A549 (cell line): ENCODE measurements around the gene RSPH10B. TPM values are rescaled to one million over a fixed set of nuclear protein-coding genes. Genes with fewer than 3 reads are reported as not detected.
A peak's percentile ranks its signal among the peaks of the same experiment; 100 is the strongest.

Experiments
- ATAC-seq, 2 experiments: fragments of 200-7000 bp in 1 of 2; fragments of >200 bp in 1 of 2; cut with Nextera tagmentation in 1 of 2; cut with Tn5 transposase in 1 of 2; 3 replicates each; pipeline versions ENCODE4 v1.8.0 to v1.9.1; 2018 to 2020; ENCODE audit warnings: mild to moderate bottlenecking in 1 of 2, moderate library complexity in 1 of 2
- CTCF ChIA-PET: fragments of 300-600 bp; sonication (Branson Sonifier 250); formaldehyde crosslinking; extraction: SDS; loops from one replicate; lab custom pipeline; 2021; ENCODE audit warnings: antibody characterized with exemption, inconsistent platforms; lab: Yijun Ruan, JAX
- POLR2A ChIA-PET: fragments of 350-600 bp; formaldehyde crosslinking; extraction: SDS; loops from one replicate; lab custom pipeline; 2021; ENCODE audit warnings: antibody characterized with exemption, inconsistent platforms; lab: Yijun Ruan, JAX
- DNase-seq, 2 experiments: peaks; one replicate each; pipeline versions ENCODE4 v3.0.0 to v3.0.0-alpha.2; 2011 to 2016; ENCODE audit warnings: low read depth in 1 of 2, low spot score in 1 of 2
- FAIRE-seq: peaks from 2 replicates; lab custom pipeline; 2011; peaks lifted over from hg19 to GRCh38; lab: Jason Lieb, UNC
- H3K27ac ChIP-seq, 2 experiments: fragments of >200 bp; sonication (Bioruptor Twin); formaldehyde crosslinking; 3 replicates each; pipeline ENCODE4 v1.5.1; 2016 to 2017
- H3K4me1 ChIP-seq: fragments of >200 bp; sonication (Bioruptor Twin); formaldehyde crosslinking; 3 replicates; pipeline ENCODE4 v1.6.1; 2016
- H3K4me2 ChIP-seq: fragments of >200 bp; sonication (Bioruptor Twin); formaldehyde crosslinking; 3 replicates; pipeline ENCODE4 v1.6.1; 2016
- H3K4me3 ChIP-seq: fragments of >200 bp; sonication (Bioruptor Twin); formaldehyde crosslinking; 3 replicates; pipeline ENCODE4 v1.5.1; 2016
- H3K9me3 ChIP-seq: fragments of >200 bp; sonication (Bioruptor Twin); formaldehyde crosslinking; 3 replicates; pipeline ENCODE4 v1.6.1; 2016
- CBX2 ChIP-seq: fragments of 200-600 bp; sonication (generic); IDR thresholded peaks from 2 replicates; pipeline ENCODE4 v1.6.1; 2016; ENCODE audit warnings: low read depth, mild to moderate bottlenecking, borderline replicate concordance
- CBX8 ChIP-seq: fragments of 200-600 bp; sonication (generic); IDR thresholded peaks from 2 replicates; pipeline ENCODE4 v1.6.1; 2016
- CEBPB ChIP-seq, 2 experiments: fragments of >200 bp in 1 of 2; sonication (Bioruptor Twin) in 1 of 2; formaldehyde crosslinking in 1 of 2; IDR thresholded peaks; 2 replicates each; pipeline ENCODE4 v1.6.1; 2012 to 2016
- CHD2 ChIP-seq: fragments of 150-350 bp; IDR thresholded peaks from 2 replicates; pipeline ENCODE4 v1.6.1; 2014; ENCODE audit warnings: low read length; ENCODE audit not compliant: partially characterized antibody
- CHD4 ChIP-seq: fragments of 200-600 bp; sonication (generic); IDR thresholded peaks from 2 replicates; pipeline ENCODE4 v1.6.1; 2016; ENCODE audit warnings: antibody characterized with exemption, mild to moderate bottlenecking, borderline replicate concordance
- EHF ChIP-seq: fragments of 250-450 bp; sonication (Bioruptor Pico); IDR thresholded peaks from 2 replicates; pipeline ENCODE4 v1.5.0; 2020; ENCODE audit warnings: mild to moderate bottlenecking
- EHMT2 ChIP-seq: fragments of 200-600 bp; sonication (generic); IDR thresholded peaks from 2 replicates; pipeline ENCODE4 v1.6.1; 2016; ENCODE audit warnings: antibody characterized with exemption, low read depth, mild to moderate bottlenecking, moderate library complexity
- EP300 ChIP-seq, 2 experiments: fragments of >200 bp; sonication (Bioruptor Twin); formaldehyde crosslinking; IDR thresholded peaks; 2 replicates in 1 of 2; 3 replicates in 1 of 2; pipeline ENCODE4 v1.6.1; 2016 to 2017
- FOSB ChIP-seq: fragments of 250-450 bp; sonication (Bioruptor Pico); IDR thresholded peaks from 2 replicates; pipeline ENCODE4 v1.5.0; 2020; ENCODE audit warnings: mild to moderate bottlenecking, moderate library complexity
- FOXS1 ChIP-seq: fragments of 250-450 bp; sonication (Bioruptor Pico); IDR thresholded peaks from 2 replicates; pipeline ENCODE4 v1.5.0; 2020; ENCODE audit warnings: mild to moderate bottlenecking, moderate library complexity
- GATA3 ChIP-seq: IDR thresholded peaks from 2 replicates; pipeline ENCODE4 v1.6.1; 2012; ENCODE audit warnings: borderline replicate concordance
- HEYL ChIP-seq: fragments of 250-450 bp; sonication (Bioruptor Pico); IDR thresholded peaks from 2 replicates; pipeline ENCODE4 v1.8.0; 2021; ENCODE audit warnings: mild to moderate bottlenecking, moderate library complexity
- HMGXB4 ChIP-seq: fragments of 250-450 bp; sonication (Bioruptor Pico); IDR thresholded peaks from 2 replicates; pipeline ENCODE4 v1.5.0; 2021; ENCODE audit warnings: mild to moderate bottlenecking, moderate library complexity, borderline replicate concordance
- HOXA7 ChIP-seq: fragments of 250-450 bp; sonication (Bioruptor Pico); IDR thresholded peaks from 2 replicates; pipeline ENCODE4 v1.5.0; 2020; ENCODE audit warnings: mild to moderate bottlenecking, moderate library complexity
- HOXB13 ChIP-seq: fragments of 250-450 bp; sonication (Bioruptor Pico); IDR thresholded peaks from 2 replicates; pipeline ENCODE4 v1.5.0; 2020; ENCODE audit warnings: low read depth, mild to moderate bottlenecking, moderate library complexity
- HOXB5 ChIP-seq: fragments of 250-450 bp; sonication (Bioruptor Pico); IDR thresholded peaks from 2 replicates; pipeline ENCODE4 v1.5.0; 2020; ENCODE audit warnings: mild to moderate bottlenecking, moderate library complexity
- KDM1A ChIP-seq: fragments of 200-600 bp; sonication (generic); IDR thresholded peaks from 2 replicates; pipeline ENCODE4 v1.6.1; 2016; ENCODE audit warnings: low read depth, mild to moderate bottlenecking
- MAZ ChIP-seq: fragments of 150-350 bp; IDR thresholded peaks from 2 replicates; pipeline ENCODE4 v1.6.1; 2014; ENCODE audit warnings: antibody characterized with exemption, low read depth, low read length, borderline replicate concordance
- MYC ChIP-seq: IDR thresholded peaks from 2 replicates; pipeline ENCODE4 v1.6.1; 2012; ENCODE audit warnings: mild to moderate bottlenecking, inconsistent platforms, low read length, improper control_type of control experiment, borderline replicate concordance
- NPAS2 ChIP-seq: fragments of 250-450 bp; sonication (Bioruptor Pico); IDR thresholded peaks from 2 replicates; pipeline ENCODE4 v1.8.0; 2022; ENCODE audit warnings: mild to moderate bottlenecking, moderate library complexity, borderline replicate concordance
- POLR2A ChIP-seq: IDR thresholded peaks from 2 replicates; pipeline ENCODE4 v1.6.1; 2012; ENCODE audit warnings: mild to moderate bottlenecking, low read length
- RAD21 ChIP-seq, 2 experiments: fragments of >200 bp in 1 of 2; sonication (Bioruptor Twin) in 1 of 2; formaldehyde crosslinking in 1 of 2; IDR thresholded peaks in 1 of 2; conservative IDR thresholded peaks in 1 of 2; 2 replicates in 1 of 2; 3 replicates in 1 of 2; pipeline ENCODE4 v1.6.1; 2012 to 2018; ENCODE audit warnings: inconsistent platforms in 1 of 2
- SMC3 ChIP-seq: fragments of >200 bp; sonication (Bioruptor Twin); formaldehyde crosslinking; IDR thresholded peaks from 3 replicates; pipeline ENCODE4 v1.6.1; 2018; ENCODE audit warnings: inconsistent platforms
- TFCP2L1 ChIP-seq: fragments of 250-450 bp; sonication (Bioruptor Pico); IDR thresholded peaks from 2 replicates; pipeline ENCODE4 v1.5.0; 2021; ENCODE audit warnings: mild to moderate bottlenecking
- TP53 ChIP-seq: fragments of 250-450 bp; sonication (Bioruptor Pico); IDR thresholded peaks from 2 replicates; pipeline ENCODE4 v1.5.0; 2021; ENCODE audit warnings: mild to moderate bottlenecking, moderate library complexity
- USF2 ChIP-seq: fragments of 450-650 bp; IDR thresholded peaks from 2 replicates; pipeline ENCODE4 v1.6.1; 2014; ENCODE audit warnings: antibody characterized with exemption
- ZC3H11A ChIP-seq: fragments of 450-650 bp; IDR thresholded peaks from 2 replicates; pipeline ENCODE4 v1.6.1; 2014; ENCODE audit warnings: antibody characterized with exemption, mild to moderate bottlenecking
- ZFP36 ChIP-seq: fragments of 450-650 bp; IDR thresholded peaks from 2 replicates; pipeline ENCODE4 v1.6.1; 2014; ENCODE audit warnings: borderline replicate concordance; ENCODE audit not compliant: partially characterized antibody
- ZNF302 ChIP-seq: fragments of 250-450 bp; sonication (Bioruptor Pico); IDR thresholded peaks from 2 replicates; pipeline ENCODE4 v1.9.0; 2021; ENCODE audit warnings: inconsistent platforms, mild to moderate bottlenecking, moderate library complexity
- ZSCAN20 ChIP-seq: fragments of 250-450 bp; sonication (Bioruptor Pico); IDR thresholded peaks from 2 replicates; pipeline ENCODE4 v1.8.0; 2022; ENCODE audit warnings: mild to moderate bottlenecking, moderate library complexity
- WGBS: methylation state at CpG from one replicate; pipeline ENCODE4 v1.1.6; 2017; ENCODE audit errors: missing lambda C conversion rate; 5-methylcytosine and 5-hydroxymethylcytosine counted together
- polyA plus RNA-seq, 4 experiments: library from polyadenylated mRNA; depleted of rRNA in 3 of 4; stranded (reverse); fragments of >200 nt; fragmentation: RNase III in 1 of 4; extraction: RNeasy Plus Mini Kit Qiagen cat#74134 plus additional on column Dnase treatment in 1 of 4; gene quantifications; 2 replicates in 3 of 4; 3 replicates in 1 of 4; pipeline ENCODE4 v1.2.3, GENCODE V29; 2011 to 2017
- TF ChIP-seq, protein P1 (sequence below): fragments of >200 bp; sonication (Bioruptor Twin); formaldehyde crosslinking; IDR thresholded peaks from 2 replicates; pipeline ENCODE4 v1.6.1; 2016
- TF ChIP-seq, protein P2 (sequence below): fragments of 250-450 bp; sonication (Bioruptor Pico); IDR thresholded peaks from 2 replicates; pipeline ENCODE4 v1.5.0; 2020; ENCODE audit warnings: low read depth, mild to moderate bottlenecking, moderate library complexity
- TF ChIP-seq, protein P3 (sequence below): IDR thresholded peaks from 2 replicates; pipeline ENCODE4 v1.6.1; 2012
- TF ChIP-seq, protein P4 (sequence below): IDR thresholded peaks from 2 replicates; pipeline ENCODE4 v1.6.1; 2012

The RSPH10B gene
- polyA plus RNA-seq, 2 of the 4 experiments (the other 2 are of a cell fraction): 0.10 to 0.25 TPM

DNA sequence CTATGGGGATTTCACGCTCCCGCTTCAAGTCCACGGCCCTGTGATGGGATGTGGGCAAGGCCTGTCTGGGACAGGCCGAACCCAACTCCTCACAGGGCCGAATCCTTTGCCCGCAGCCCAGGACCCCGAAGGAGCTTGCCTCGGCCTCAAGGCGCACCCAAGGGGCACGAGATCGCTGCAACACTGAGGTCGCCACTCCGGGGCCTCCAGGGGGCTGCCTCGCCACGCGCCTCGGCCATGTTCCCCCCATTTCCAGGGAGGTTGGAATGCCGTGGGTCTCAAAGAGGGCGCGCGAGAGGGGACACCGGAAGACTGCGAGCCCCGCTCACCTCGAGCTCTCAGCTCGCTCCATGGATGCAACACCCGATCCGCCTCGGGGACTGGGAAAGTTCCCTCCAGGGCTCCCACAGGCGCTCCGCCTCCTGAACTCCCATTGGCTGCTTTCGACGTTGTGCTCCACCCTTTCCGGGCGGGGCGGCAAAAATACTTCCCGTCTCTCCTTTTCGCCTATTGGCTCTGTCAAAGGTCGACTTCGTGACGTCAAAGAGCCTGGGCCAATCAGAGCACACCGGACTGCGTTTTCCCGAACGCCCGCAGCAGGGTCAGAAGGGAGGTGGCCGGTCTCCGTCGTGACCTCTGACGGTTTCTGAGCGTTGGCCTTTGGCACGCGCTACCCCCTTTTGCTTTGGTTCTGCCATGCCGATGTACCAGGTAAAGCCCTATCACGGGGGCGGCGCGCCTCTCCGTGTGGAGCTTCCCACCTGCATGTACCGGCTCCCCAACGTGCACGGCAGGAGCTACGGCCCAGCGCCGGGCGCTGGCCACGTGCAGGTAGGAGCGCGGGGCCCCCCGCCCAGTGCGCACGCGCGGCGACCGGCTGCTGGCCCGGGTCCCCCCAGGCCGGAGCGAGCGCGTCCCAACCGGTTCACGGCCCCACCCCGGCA lies 38.5 kb upstream of the RSPH10B start, which contains the start of the genes AIMP2 and PMS2:
Gene AIMP2 (plus strand): TSS at position 605 of the 944 bp plus-strand sequence. CDS start 92 bp downstream, at position 697.
Gene PMS2 (minus strand): TSS at position 382 of the 944 bp plus-strand sequence. CDS start 30 bp downstream, at position 352.
- Histone ChIP-seq H3K27ac (peak within 1 kb of the TSS; percentile 86 to 95), H3K4me1 (peaks cover 32% of the 10 kb centered on the region; the same call in 2 of the 3 replicates), H3K4me3 (peak within 1 kb of the TSS; percentile 71), H3K9me3 (no peaks in the 10 kb centered on the region), H3K4me2 (peak within 1 kb of the TSS; percentile 95)
- WGBS: 1% methylated on average over 38 of the region's 84 CpGs
- ChIA-PET POLR2A (interaction anchor here (0.5 to 2.8 kb wide), 9 partner anchors 10 to 439 kb away, joined by 3 to 24 read pairs (median 4); partner anchors contain the start of gene DAGLB), CTCF (interaction anchor here (0.7 to 2.4 kb wide), 6 partner anchors 10 to 272 kb away, joined by 3 to 18 read pairs (median 4); no protein-coding TSS in a partner anchor)
- FAIRE-seq (no peak), DNase-seq (peak; percentile 96 to 99), ATAC-seq (peak; percentile 97 to 99)
- no peak for TF ChIP-seq ZFP36
- TF ChIP-seq, protein P1, sequence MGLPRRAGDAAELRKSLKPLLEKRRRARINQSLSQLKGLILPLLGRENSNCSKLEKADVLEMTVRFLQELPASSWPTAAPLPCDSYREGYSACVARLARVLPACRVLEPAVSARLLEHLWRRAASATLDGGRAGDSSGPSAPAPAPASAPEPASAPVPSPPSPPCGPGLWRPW: no peak
- no peak for TF ChIP-seq HEYL (CRISPR knock-in tag)
- TF ChIP-seq GATA3: no peak; the same call in 1 of the 2 replicates
- no peak for TF ChIP-seq FOSB (CRISPR knock-in tag)
- no peak for TF ChIP-seq ZNF302 (CRISPR knock-in tag)
- peak; percentile 77 for TF ChIP-seq POLR2A
- TF ChIP-seq HMGXB4 (CRISPR knock-in tag): no peak
- TF ChIP-seq USF2: peak; percentile 69
- no peak for TF ChIP-seq EP300 (IDR thresholded peaks at IDR 0.05)
- TF ChIP-seq CEBPB (IDR thresholded peaks at IDR 0.05): peak in 1 of 2 experiments; percentile 3; a peak in 1 of 4 replicates
- TF ChIP-seq, protein P2, sequence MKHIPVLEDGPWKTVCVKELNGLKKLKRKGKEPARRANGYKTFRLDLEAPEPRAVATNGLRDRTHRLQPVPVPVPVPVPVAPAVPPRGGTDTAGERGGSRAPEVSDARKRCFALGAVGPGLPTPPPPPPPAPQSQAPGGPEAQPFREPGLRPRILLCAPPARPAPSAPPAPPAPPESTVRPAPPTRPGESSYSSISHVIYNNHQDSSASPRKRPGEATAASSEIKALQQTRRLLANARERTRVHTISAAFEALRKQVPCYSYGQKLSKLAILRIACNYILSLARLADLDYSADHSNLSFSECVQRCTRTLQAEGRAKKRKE (CRISPR knock-in tag): peak; percentile 95
- TF ChIP-seq KDM1A: no peak
- peak; percentile 98 for TF ChIP-seq MYC
- TF ChIP-seq HOXA7 (CRISPR knock-in tag): no peak
- peak; percentile 20; the same call in 1 of the 3 replicates for TF ChIP-seq SMC3
- TF ChIP-seq CBX8: no peak
- 0 out of 2 replicates have a peak, but pooled peaks have one; percentile 55 for TF ChIP-seq TP53 (CRISPR knock-in tag)
- no peak; a peak in 1 of 5 replicates for TF ChIP-seq RAD21 (conservative IDR thresholded peaks at IDR 0.05 in 1 of 2, IDR thresholded peaks at IDR 0.05 in 1 of 2)
- peak; percentile 94 for TF ChIP-seq HOXB13 (CRISPR knock-in tag)
- TF ChIP-seq ZC3H11A: no peak
- TF ChIP-seq, protein P3, sequence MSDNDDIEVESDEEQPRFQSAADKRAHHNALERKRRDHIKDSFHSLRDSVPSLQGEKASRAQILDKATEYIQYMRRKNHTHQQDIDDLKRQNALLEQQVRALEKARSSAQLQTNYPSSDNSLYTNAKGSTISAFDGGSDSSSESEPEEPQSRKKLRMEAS: peak; percentile 99
- no peak for TF ChIP-seq CHD4
- 0 out of 2 replicates have a peak, but pooled peaks have one; percentile 53 for TF ChIP-seq EHF (CRISPR knock-in tag)
- TF ChIP-seq TFCP2L1 (CRISPR knock-in tag): peak; percentile 93
- TF ChIP-seq ZSCAN20 (CRISPR knock-in tag): no peak
- TF ChIP-seq, protein P4, sequence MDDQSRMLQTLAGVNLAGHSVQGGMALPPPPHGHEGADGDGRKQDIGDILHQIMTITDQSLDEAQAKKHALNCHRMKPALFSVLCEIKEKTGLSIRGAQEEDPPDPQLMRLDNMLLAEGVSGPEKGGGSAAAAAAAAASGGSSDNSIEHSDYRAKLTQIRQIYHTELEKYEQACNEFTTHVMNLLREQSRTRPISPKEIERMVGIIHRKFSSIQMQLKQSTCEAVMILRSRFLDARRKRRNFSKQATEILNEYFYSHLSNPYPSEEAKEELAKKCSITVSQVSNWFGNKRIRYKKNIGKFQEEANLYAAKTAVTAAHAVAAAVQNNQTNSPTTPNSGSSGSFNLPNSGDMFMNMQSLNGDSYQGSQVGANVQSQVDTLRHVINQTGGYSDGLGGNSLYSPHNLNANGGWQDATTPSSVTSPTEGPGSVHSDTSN: no peak
- peak; percentile 89 for TF ChIP-seq HOXB5 (CRISPR knock-in tag)
- TF ChIP-seq EHMT2: no peak
- TF ChIP-seq CHD2: no peak
- TF ChIP-seq NPAS2 (CRISPR knock-in tag): peak; percentile 48; the same call in 1 of the 2 replicates
- TF ChIP-seq MAZ: no peak
- no peak for TF ChIP-seq CBX2
- 0 out of 2 replicates have a peak, but pooled peaks have one; percentile 65 for TF ChIP-seq FOXS1 (CRISPR knock-in tag)
